CD4-positive, alpha-beta T cell treated with Interleukin-10 for 1 hour (primary cell): ENCODE measurements around the gene CDKL5.
"Not testable (repeated sequence)": the region's sequence is repeated elsewhere in the genome, so short reads cannot be mapped to it uniquely, and the experiment has no call there.

Source experiments
- DNase-seq: peaks from one replicate; pipeline ENCODE4 v3.0.0-alpha.2; 2020

Gene CDKL5

DNA sequence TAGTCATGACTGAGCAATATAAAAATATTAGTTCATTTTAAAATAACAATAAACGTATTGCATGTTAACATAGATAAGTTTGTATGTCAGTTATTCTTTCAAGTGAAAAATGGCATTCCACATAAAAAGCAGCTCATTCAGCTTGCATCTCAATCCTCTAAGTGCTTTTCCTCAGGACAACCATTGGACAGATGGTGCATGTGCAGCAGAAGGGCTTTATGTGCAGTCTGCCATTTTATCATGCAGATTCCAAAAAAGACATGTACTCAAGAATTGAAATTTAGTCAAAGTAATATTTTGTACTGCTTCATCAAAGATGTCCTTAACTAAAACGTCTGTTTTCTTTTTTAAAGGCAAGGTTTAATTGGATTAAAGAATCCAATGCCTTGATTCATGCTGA is 153.1 kb downstream of the CDKL5 start:
- DNase-seq = no peak

DNA sequence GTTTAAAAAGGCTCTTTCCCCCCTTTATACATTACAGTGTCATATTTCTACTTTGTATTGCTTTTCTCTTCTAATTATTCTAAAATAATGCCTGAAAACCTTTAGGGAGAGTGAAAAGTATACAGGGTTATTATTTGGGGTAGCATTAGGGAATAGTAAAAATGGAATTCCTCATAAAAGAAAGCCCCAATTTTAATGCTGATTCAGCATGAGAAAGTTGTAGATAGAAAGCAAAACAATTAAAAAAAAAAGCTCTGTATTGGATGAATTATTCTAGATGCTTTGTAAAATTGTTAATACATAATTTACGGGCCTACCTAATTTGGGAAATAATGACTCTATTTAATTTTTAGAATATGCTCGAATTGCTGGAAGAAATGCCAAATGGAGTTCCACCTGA is 154.1 kb downstream of the CDKL5 start:
- no peak for DNase-seq

- no peak for DNase-seq
Measured at GRCh38 chrX:18582910-18583493, 157.6 kb downstream of the CDKL5 start.

- not testable (repeated sequence) for DNase-seq
Measured at GRCh38 chrX:18589292-18589691, 163.9 kb downstream of the CDKL5 start.

GRCh38 chrX:18591834-18592233 is 166.4 kb downstream of the CDKL5 start:
- no peak for DNase-seq

- no peak for DNase-seq
Measured at GRCh38 chrX:18594079-18594478, 168.7 kb downstream of the CDKL5 start.

GRCh38 chrX:18596096-18596495 is 170.7 kb downstream of the CDKL5 start:
- DNase-seq = no peak

- no peak for DNase-seq
Measured at GRCh38 chrX:18598413-18598812, 173.0 kb downstream of the CDKL5 start.

GRCh38 chrX:18607966-18608365 is 182.6 kb downstream of the CDKL5 start:
- no peak for DNase-seq

DNA sequence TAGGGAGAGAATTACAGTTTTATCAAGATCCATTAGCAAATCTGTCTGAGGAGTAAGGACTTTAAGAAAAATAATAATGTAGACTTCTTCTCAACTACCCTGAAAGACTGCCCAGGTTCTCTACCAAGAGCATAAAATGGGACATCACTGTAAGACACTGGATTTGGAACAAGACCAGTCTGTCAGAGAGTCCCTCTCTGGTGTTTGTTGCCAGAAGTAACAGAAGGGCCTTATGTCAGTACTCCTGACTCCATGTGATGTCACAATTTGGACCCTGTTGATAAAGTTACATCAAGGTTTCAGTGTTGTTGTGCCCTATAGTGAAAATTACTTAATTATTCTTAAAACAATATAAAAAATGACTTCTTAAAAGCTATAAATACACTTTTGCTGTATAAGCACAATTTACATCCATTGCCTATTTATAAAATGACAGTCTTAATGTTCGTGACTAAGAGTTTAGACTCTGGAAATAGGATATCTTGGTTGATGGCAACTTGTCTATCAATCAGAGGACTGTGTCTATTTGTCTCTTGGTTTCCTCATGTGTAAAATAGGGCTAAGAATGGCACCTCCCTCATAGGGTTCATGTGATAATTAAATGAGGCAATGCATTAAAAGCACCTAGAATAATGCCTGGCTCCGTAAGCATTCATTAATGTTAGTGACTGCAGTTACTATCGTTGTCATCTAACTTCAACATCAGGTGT is 188.7 kb downstream of the CDKL5 start:
- DNase-seq = no peak

GRCh38 chrX:18616688-18617406 is 191.4 kb downstream of the CDKL5 start:
- no peak for DNase-seq

DNA sequence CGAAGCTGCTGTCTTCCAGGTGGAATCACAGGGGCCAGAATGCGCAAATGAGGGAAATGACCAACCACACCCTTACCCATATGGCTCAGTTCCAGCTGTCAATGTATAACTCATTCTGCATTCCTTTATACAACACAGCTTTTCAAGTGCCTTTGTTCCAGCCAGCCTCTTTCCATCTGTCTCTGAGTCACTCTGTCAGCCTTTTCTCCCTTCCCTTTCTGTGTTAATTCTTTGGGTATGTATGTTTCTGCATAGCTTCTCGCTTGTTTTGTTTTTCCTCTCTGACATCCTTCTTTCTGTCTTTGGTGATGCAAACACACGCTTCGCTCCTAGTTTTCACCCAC is 192.0 kb downstream of the CDKL5 start:
- no peak for DNase-seq

- no peak for DNase-seq
Measured at GRCh38 chrX:18619288-18619687, 193.9 kb downstream of the CDKL5 start.

GRCh38 chrX:18620349-18620748 is 194.9 kb downstream of the CDKL5 start:
- no peak for DNase-seq

GRCh38 chrX:18624599-18624998 is 199.2 kb downstream of the CDKL5 start:
- no peak for DNase-seq

GRCh38 chrX:18630934-18631333 is 205.5 kb downstream of the CDKL5 start:
- no peak for DNase-seq

GRCh38 chrX:18638398-18638797 is 213.0 kb downstream of the CDKL5 start:
- no peak for DNase-seq

DNA sequence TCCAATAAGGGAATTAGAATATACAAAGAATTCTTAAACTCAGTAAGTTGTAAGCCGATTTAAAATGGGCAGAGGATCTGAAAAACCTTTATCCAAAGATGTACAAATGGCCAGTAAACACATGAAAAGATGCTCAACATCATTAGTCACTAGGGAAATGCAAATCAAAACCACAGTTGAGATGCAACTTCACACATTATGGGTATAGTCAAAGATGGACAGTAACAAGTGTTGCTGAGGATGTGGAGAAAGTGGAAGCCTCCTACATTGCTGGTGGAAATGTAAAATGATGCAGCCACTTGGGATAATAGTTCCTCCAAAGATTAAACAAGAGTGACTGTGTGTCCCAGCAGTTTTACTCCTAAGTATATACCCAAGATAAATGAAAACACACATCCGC is 213.9 kb downstream of the CDKL5 start:
- no peak for DNase-seq

GRCh38 chrX:18640686-18641085 is 215.3 kb downstream of the CDKL5 start:
- DNase-seq = no peak

- no peak for DNase-seq
Measured at GRCh38 chrX:18643243-18643642, 217.8 kb downstream of the CDKL5 start.

DNA sequence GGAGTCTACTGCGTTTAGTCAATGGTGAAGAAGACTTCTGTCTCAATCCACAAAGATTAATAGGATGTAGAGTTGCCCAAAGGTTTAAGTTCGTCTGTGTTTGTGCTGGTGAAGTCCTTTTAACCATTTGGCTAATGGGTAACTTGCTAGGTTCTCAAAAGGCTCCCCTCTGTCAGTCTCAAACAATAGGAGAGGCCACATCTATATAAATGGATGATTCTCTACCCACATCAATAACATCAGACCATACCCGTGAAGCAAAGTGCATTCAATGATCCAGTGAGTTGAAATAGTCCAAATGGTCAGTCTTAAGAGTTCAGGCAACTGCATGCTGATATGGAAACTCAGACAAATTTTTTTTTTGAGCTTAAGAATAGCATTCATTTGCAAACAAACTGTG is 218.4 kb downstream of the CDKL5 start:
- no peak for DNase-seq

GRCh38 chrX:18647621-18648020 is 222.2 kb downstream of the CDKL5 start:
- DNase-seq = no peak

DNA sequence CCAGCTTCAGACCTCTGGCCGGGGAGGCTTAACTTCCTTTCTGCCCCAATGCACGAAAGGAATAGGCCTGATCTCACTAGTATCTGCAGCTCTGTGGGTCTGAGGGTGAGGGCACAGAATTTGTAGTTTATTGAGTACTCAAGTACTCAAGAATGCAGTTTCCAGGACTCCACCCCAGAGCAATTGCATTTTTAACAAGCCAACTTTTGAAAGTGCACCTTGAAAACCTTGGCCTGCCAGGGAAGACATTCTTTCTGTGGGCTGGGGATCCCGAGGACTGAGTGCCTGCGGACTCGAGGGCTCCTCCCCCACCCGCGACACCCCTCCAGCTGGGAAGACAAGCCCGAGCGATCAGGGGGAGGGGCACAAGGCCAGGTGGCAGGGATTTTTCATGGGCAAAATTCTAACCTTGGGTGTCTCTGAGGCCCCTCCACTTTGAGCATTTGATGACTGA is 224.1 kb downstream of the CDKL5 start:
- no peak for DNase-seq

GRCh38 chrX:18650662-18651061 is 225.3 kb downstream of the CDKL5 start:
- no peak for DNase-seq
